K562 (cell line): ENCODE measurements around the gene ACOT9. TPM values are rescaled to one million over a fixed set of nuclear protein-coding genes. Genes with fewer than 3 reads are reported as not detected.

Experiments used
- CHCHD3 ChIP-seq: fragments of 250-450 bp; sonication (Bioruptor Pico); IDR thresholded peaks from 2 replicates; pipeline ENCODE4 v2.1.2; 2022; ENCODE audit warnings: mild to moderate bottlenecking
- CHD1 ChIP-seq: fragments of 200-600 bp; sonication (generic); IDR thresholded peaks from one replicate; pipeline ENCODE4 v1.6.1; 2012; ENCODE audit warnings: mild to moderate bottlenecking, moderate library complexity, low read length, inconsistent platforms
- CHD2 ChIP-seq: IDR thresholded peaks from 2 replicates; pipeline ENCODE4 v1.6.1; 2011; ENCODE audit warnings: low read depth, low read length
- ESRRB ChIP-seq: fragments of 250-450 bp; sonication (Bioruptor Pico); IDR thresholded peaks from 2 replicates; pipeline ENCODE4 v1.5.0; 2020; ENCODE audit warnings: mild to moderate bottlenecking, moderate library complexity, borderline replicate concordance
- HIVEP1 ChIP-seq: fragments of 250-450 bp; sonication (Bioruptor Pico); IDR thresholded peaks from 2 replicates; pipeline ENCODE4 v1.4.0; 2020; ENCODE audit warnings: mild to moderate bottlenecking
- KDM5B ChIP-seq: fragments of 200-600 bp; sonication (generic); IDR thresholded peaks from 2 replicates; pipeline ENCODE4 v1.6.1; 2012; ENCODE audit warnings: low read depth, mild to moderate bottlenecking, moderate library complexity, low read length, control low read depth, inconsistent platforms; ENCODE audit not compliant: insufficient replicate concordance
- L3MBTL2 ChIP-seq: fragments of 450-650 bp; IDR thresholded peaks from 2 replicates; pipeline ENCODE4 v1.6.1; 2016; ENCODE audit warnings: mild to moderate bottlenecking, moderate library complexity
- MBD2 ChIP-seq: sonication (generic); IDR thresholded peaks from 2 replicates; pipeline ENCODE4 v1.6.1; 2016; ENCODE audit warnings: low read depth, borderline replicate concordance
- MIER1 ChIP-seq: fragments of 450-650 bp; IDR thresholded peaks from 2 replicates; pipeline ENCODE4 v1.6.1; 2016; ENCODE audit warnings: antibody characterized with exemption, mild to moderate bottlenecking, low read depth
- NR2F6 ChIP-seq: fragments of 450-650 bp; formaldehyde crosslinking; IDR thresholded peaks from 2 replicates; pipeline ENCODE4 v1.4.0; 2020; ENCODE audit warnings: mild to moderate bottlenecking
- SMARCA5 ChIP-seq: fragments of 450-650 bp; IDR thresholded peaks from 2 replicates; pipeline ENCODE4 v1.6.1; 2016
- SMARCB1 ChIP-seq: IDR thresholded peaks from 2 replicates; pipeline ENCODE4 v1.6.1; 2011; ENCODE audit warnings: improper control_type of control experiment, low read depth; ENCODE audit not compliant: insufficient read length
- SNAPC5 ChIP-seq: fragments of 250-450 bp; sonication (Bioruptor Pico); IDR thresholded peaks from 2 replicates; pipeline ENCODE4 v1.8.0; 2021; ENCODE audit warnings: moderate library complexity, mild to moderate bottlenecking, inconsistent platforms
- STAT5B ChIP-seq: fragments of 250-450 bp; sonication (Bioruptor Pico); IDR thresholded peaks from 2 replicates; pipeline ENCODE4 v1.8.0; 2021; ENCODE audit warnings: mild to moderate bottlenecking, inconsistent platforms
- THRA ChIP-seq: fragments of 450-650 bp; IDR thresholded peaks from 2 replicates; pipeline ENCODE4 v1.6.1; 2017; ENCODE audit warnings: mild to moderate bottlenecking, moderate library complexity
- ZBTB2 ChIP-seq: fragments of 450-650 bp; IDR thresholded peaks from 2 replicates; pipeline ENCODE4 v1.6.1; 2016; ENCODE audit warnings: antibody characterized with exemption
- ZNF146 ChIP-seq: IDR thresholded peaks from one replicate; pipeline ENCODE4 v1.6.1; 2018; ENCODE audit warnings: missing compliant biosample characterization; ENCODE audit not compliant: unreplicated experiment
- ZNF212 ChIP-seq: fragments of 450-650 bp; formaldehyde crosslinking; IDR thresholded peaks from 2 replicates; pipeline ENCODE4 v1.4.0; 2020; ENCODE audit warnings: mild to moderate bottlenecking
- ZNF41 ChIP-seq: fragments of 250-450 bp; sonication (Bioruptor Pico); conservative IDR thresholded peaks from 2 replicates; pipeline ENCODE4 v1.4.0; 2020; ENCODE audit warnings: mild to moderate bottlenecking
- ZNF518B ChIP-seq: fragments of 250-450 bp; sonication (Bioruptor Pico); IDR thresholded peaks from 2 replicates; pipeline ENCODE4 v1.5.0; 2021; ENCODE audit warnings: mild to moderate bottlenecking, moderate library complexity
- ZNF655 ChIP-seq: fragments of 250-450 bp; sonication (Bioruptor Pico); IDR thresholded peaks from 2 replicates; pipeline ENCODE4 v1.5.0; 2021
- ZNF778 ChIP-seq: fragments of 450-650 bp; formaldehyde crosslinking; IDR thresholded peaks from 2 replicates; pipeline ENCODE4 v1.4.0; 2020; ENCODE audit warnings: mild to moderate bottlenecking, moderate library complexity
- polyA plus RNA-seq, 8 experiments: library from polyadenylated mRNA; depleted of rRNA in 4 of 8; stranded (reverse) in 5 of 8; unstranded in 3 of 8; fragments of >200 nt; fragmentation: Nextera tagmentation in 2 of 8; fragmentation: Illumina TruSeq in 1 of 8; extraction: Ambion mirVana in 2 of 8; extraction: Trizol in 1 of 8; gene quantifications; 2 replicates each; pipeline versions ENCODE4 v1.2.1 to v1.2.3, GENCODE V29; 2011 to 2014; ENCODE audit warnings: inconsistent platforms in 1 of 8, missing spikeins in 1 of 8
- total RNA-seq, 7 experiments: library from RNA; depleted of rRNA in 6 of 7; stranded (reverse); fragments of >200 nt in 6 of 7; fragmentation: Illumina TruSeq in 2 of 7; extraction: Trizol in 2 of 7; gene quantifications; 2 replicates each; pipeline versions ENCODE4 v1.2.1 to v1.2.3, GENCODE V29; 2011 to 2021; ENCODE audit warnings: low replicate concordance in 1 of 7

ACOT9 gene
- total and polyA plus RNA-seq, 9 of the 15 experiments (the other 6 are each of a cell fraction or from before 2014, with no cell fraction given): 31.2 to 80.9 (median 45.3) TPM

GRCh38 chrX:23667239-23668177, 75.6 kb downstream of the ACOT9 start, which contains the start of gene PRDX4 (continued):
- peak; percentile 49 for TF ChIP-seq CHD1
- TF ChIP-seq CHCHD3 (CRISPR knock-in tag): no peak
- peak; percentile 94 for TF ChIP-seq CHD2
- no peak for TF ChIP-seq NR2F6
- TF ChIP-seq ESRRB: no peak
- TF ChIP-seq KDM5B: peak; percentile 76
- no peak for TF ChIP-seq ZNF212
- no peak for TF ChIP-seq ZNF41 (CRISPR knock-in tag)
- TF ChIP-seq ZBTB2: no peak
- TF ChIP-seq L3MBTL2: peak; percentile 94
- TF ChIP-seq ZNF778 (CRISPR knock-in tag): no peak
- no peak for TF ChIP-seq STAT5B
- TF ChIP-seq SMARCB1: no peak
- no peak for TF ChIP-seq ZNF146 (CRISPR knock-in tag)
- no peak for TF ChIP-seq THRA
- TF ChIP-seq MBD2: no peak; the same call in 1 of the 2 replicates
- TF ChIP-seq SNAPC5 (CRISPR knock-in tag): no peak
- TF ChIP-seq ZNF518B (CRISPR knock-in tag): no peak
- no peak for TF ChIP-seq ZNF655 (CRISPR knock-in tag)
- TF ChIP-seq HIVEP1 (CRISPR knock-in tag): no peak
- TF ChIP-seq SMARCA5: no peak
- TF ChIP-seq MIER1: no peak
